ENCODE results near the gene PLGRKT.
"Not testable (repeated sequence)": the region's sequence is repeated elsewhere in the genome, so short reads cannot be mapped to it uniquely, and the experiment has no call there.

PLGRKT gene

DNA sequence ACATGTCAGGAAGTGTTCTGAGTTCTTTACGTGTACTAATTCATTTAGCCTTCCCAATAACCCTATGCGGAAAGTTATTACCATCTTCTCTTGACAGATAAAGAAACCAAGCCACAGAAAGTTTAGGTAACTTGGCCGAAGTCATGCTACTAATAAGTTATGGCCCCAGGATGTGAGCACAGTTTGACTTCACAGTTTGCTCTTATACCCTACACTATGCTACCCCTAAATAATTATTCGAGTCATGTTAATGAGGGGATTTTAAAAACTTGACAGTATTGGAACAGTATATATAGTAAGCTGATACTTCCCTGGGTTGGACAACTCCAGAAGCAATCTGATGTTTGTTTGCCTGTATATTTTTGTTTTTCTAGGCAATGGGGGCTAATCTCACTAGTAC lies 43.2 kb upstream of the PLGRKT start:
- Histone ChIP-seq H3K9ac (ENCODE audit: insufficient read length, low read depth) (no peak overlapping the region), H3K36me3 (ENCODE audit: insufficient read depth, insufficient read length, low read length) (no peaks in the 10 kb centered on the region), H3K4me3 (ENCODE audit: insufficient read length, low read depth) (no peak overlapping the region), H3K27me3 (ENCODE audit: insufficient read depth, insufficient read length) (no peaks in the 10 kb centered on the region), H3K9me3 (ENCODE audit: insufficient read depth, low read length) (peaks cover 18% of the 10 kb centered on the region), H3K4me1 (ENCODE audit: insufficient read depth, insufficient read length) (no peaks in the 10 kb centered on the region)
- TF ChIP-seq ZNF274 (IDR thresholded peaks at IDR 0.05; ENCODE audit: low read depth, low read length) (no peak), SUZ12 (IDR thresholded peaks at IDR 0.05; ENCODE audit: extremely low read depth, insufficient read depth, insufficient read length) (no peak), YY1 (IDR thresholded peaks at IDR 0.05; ENCODE audit: insufficient read depth, insufficient read length) (no peak)
- DNase-seq (ENCODE audit: low read depth, low spot score): no peak

DNA sequence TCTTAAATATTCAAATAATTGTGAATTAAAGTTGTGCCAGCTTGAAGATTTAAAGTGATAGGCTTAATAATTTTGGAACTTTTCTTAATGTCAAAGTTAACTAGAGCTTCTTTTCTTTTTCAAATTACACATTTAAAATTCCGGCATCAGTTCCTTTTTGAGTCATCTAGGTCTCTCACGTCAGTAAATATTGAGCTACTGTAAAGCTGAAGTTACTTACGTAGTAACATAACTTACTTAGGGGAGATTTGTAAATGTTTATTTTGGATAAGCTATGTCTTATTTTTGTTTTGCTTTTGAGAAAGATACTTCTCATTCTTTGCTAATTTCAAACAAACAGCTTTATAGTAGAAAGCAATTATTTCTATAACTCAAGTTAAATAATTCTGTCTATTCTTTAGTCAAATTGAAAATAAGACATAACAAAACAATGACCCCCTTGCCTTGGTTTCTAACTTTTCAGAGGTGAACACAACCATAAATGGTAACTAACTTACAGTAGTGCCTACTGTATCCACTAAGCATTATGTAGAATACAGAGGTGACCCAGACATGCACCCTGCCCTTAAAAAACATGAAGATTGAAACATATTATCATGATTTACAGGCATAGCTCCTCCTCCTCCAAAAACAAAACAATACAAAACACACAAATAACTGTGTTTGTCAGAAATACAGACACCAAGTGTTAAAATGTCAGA lies 42.4 kb upstream of the PLGRKT start:
- peaks cover 18% of the 10 kb centered on the region for H3K9me3 ChIP-seq (ENCODE audit: insufficient read depth, low read length)
- no peak for DNase-seq (ENCODE audit: low read depth, low spot score)
- H3K4me1 ChIP-seq (ENCODE audit: insufficient read depth, insufficient read length): no peaks in the 10 kb centered on the region
- no peaks in the 10 kb centered on the region for H3K36me3 ChIP-seq (ENCODE audit: insufficient read depth, insufficient read length, low read length)
- H3K9ac ChIP-seq (ENCODE audit: insufficient read length, low read depth): no peak overlapping the region
- TF ChIP-seq ZNF274 (IDR thresholded peaks at IDR 0.05; ENCODE audit: low read depth, low read length) (no peak), YY1 (IDR thresholded peaks at IDR 0.05; ENCODE audit: insufficient read depth, insufficient read length) (no peak), SUZ12 (IDR thresholded peaks at IDR 0.05; ENCODE audit: extremely low read depth, insufficient read depth, insufficient read length) (no peak)
- no peak overlapping the region for H3K4me3 ChIP-seq (ENCODE audit: insufficient read length, low read depth)
- no peaks in the 10 kb centered on the region for H3K27me3 ChIP-seq (ENCODE audit: insufficient read depth, insufficient read length)

DNA sequence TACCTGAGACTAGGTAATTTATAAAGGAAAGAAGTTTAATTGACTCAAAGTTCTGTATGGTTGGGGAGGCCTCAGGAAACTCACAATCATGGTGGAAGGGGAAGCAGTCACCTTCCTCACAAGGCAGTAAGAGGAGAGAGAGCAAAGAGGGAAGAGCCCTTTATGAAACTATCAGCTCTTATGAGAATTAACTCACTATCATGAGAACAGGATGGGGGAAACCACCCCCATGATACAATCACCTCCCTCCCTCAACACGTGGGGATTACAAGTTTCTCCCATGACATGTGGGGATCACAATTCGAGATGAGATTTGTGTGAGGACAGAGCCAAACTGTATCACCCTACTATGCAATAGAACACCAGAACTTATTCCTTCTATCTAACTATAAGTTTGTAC lies 40.5 kb upstream of the PLGRKT start:
- TF ChIP-seq ZNF274 (IDR thresholded peaks at IDR 0.05; ENCODE audit: low read depth, low read length) (no peak), YY1 (IDR thresholded peaks at IDR 0.05; ENCODE audit: insufficient read depth, insufficient read length) (no peak), SUZ12 (IDR thresholded peaks at IDR 0.05; ENCODE audit: extremely low read depth, insufficient read depth, insufficient read length) (no peak)
- Histone ChIP-seq H3K4me3 (ENCODE audit: insufficient read length, low read depth) (no peak overlapping the region), H3K9me3 (ENCODE audit: insufficient read depth, low read length) (peaks cover 18% of the 10 kb centered on the region), H3K36me3 (ENCODE audit: insufficient read depth, insufficient read length, low read length) (no peaks in the 10 kb centered on the region), H3K4me1 (ENCODE audit: insufficient read depth, insufficient read length) (no peaks in the 10 kb centered on the region), H3K27me3 (ENCODE audit: insufficient read depth, insufficient read length) (no peaks in the 10 kb centered on the region), H3K9ac (ENCODE audit: insufficient read length, low read depth) (no peak overlapping the region)
- no peak for DNase-seq (ENCODE audit: low read depth, low spot score)

DNA sequence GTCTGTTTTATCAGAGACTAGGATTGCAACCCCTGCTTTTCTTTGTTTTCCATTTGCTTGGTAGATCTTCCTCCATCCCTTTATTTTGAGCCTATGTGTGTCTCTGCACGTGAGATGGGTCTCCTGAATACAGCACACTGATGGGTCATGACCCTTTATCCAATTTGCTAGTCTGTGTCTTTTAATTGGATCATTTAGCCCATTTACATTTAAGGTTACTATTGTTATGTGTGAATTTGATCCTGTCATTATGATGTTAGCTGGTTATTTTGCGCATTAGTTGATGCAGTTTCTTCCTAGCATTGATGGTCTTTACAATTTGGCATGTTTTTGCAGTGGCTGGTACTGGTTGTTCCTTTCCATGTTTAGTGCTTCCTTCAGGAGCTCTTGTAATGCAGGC lies 37.9 kb upstream of the PLGRKT start:
- not testable (repeated sequence) for H3K36me3 ChIP-seq (ENCODE audit: insufficient read depth, insufficient read length, low read length); H3K4me1 ChIP-seq (ENCODE audit: insufficient read depth, insufficient read length); H3K4me3 ChIP-seq (ENCODE audit: insufficient read length, low read depth); DNase-seq (ENCODE audit: low read depth, low spot score); H3K27me3 ChIP-seq (ENCODE audit: insufficient read depth, insufficient read length); H3K9ac ChIP-seq (ENCODE audit: insufficient read length, low read depth)
- peaks cover 18% of the 10 kb centered on the region for H3K9me3 ChIP-seq (ENCODE audit: insufficient read depth, low read length)

DNA sequence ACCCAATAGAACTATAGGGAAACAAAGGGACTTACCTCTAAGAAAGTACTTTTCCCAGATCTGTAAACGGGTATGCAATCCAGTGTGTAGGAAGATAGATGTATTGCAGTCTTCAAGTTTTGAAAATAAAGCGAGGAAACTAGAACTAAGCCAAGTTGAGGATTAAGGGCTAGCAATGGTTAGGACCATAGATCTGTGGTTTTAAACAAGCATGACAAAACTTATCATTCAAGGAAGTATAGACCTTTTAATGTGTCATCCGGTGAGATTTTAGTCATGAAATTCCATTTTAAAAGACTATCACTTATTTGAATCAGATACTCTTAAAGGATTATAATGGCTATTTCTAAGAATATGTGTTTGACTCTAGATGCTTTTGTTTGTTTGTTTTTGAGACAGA lies 33.1 kb upstream of the PLGRKT start:
- H3K27me3 ChIP-seq (ENCODE audit: insufficient read depth, insufficient read length): no peaks in the 10 kb centered on the region
- H3K4me3 ChIP-seq (ENCODE audit: insufficient read length, low read depth): no peak overlapping the region
- TF ChIP-seq ZNF274 (IDR thresholded peaks at IDR 0.05; ENCODE audit: low read depth, low read length) (no peak), SUZ12 (IDR thresholded peaks at IDR 0.05; ENCODE audit: extremely low read depth, insufficient read depth, insufficient read length) (no peak), YY1 (IDR thresholded peaks at IDR 0.05; ENCODE audit: insufficient read depth, insufficient read length) (no peak)
- no peak for DNase-seq (ENCODE audit: low read depth, low spot score)
- no peaks in the 10 kb centered on the region for H3K9me3 ChIP-seq (ENCODE audit: insufficient read depth, low read length)
- H3K4me1 ChIP-seq (ENCODE audit: insufficient read depth, insufficient read length): no peaks in the 10 kb centered on the region
- no peaks in the 10 kb centered on the region for H3K36me3 ChIP-seq (ENCODE audit: insufficient read depth, insufficient read length, low read length)
- H3K9ac ChIP-seq (ENCODE audit: insufficient read length, low read depth): no peak overlapping the region

DNA sequence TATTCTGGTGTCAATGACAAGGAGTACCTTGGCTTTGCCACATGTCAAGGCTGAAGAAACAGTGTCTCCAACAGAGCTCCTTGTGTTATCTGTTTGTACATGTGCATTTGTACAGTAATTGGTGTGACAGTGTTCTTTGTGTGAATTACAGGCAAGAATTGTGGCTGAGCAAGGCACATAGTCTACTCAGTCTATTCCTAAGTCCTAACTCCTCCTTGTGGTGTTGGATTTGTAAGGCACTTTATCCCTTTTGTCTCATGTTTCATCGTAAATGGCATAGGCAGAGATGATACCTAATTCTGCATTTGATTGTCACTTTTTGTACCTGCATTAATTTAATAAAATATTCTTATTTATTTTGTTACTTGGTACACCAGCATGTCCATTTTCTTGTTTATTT lies 32.4 kb upstream of the PLGRKT start:
- TF ChIP-seq YY1 (IDR thresholded peaks at IDR 0.05; ENCODE audit: insufficient read depth, insufficient read length) (no peak), ZNF274 (IDR thresholded peaks at IDR 0.05; ENCODE audit: low read depth, low read length) (no peak), SUZ12 (IDR thresholded peaks at IDR 0.05; ENCODE audit: extremely low read depth, insufficient read depth, insufficient read length) (no peak)
- Histone ChIP-seq H3K36me3 (ENCODE audit: insufficient read depth, insufficient read length, low read length) (no peaks in the 10 kb centered on the region), H3K4me3 (ENCODE audit: insufficient read length, low read depth) (no peak overlapping the region), H3K9me3 (ENCODE audit: insufficient read depth, low read length) (no peaks in the 10 kb centered on the region), H3K9ac (ENCODE audit: insufficient read length, low read depth) (no peak overlapping the region), H3K4me1 (ENCODE audit: insufficient read depth, insufficient read length) (no peaks in the 10 kb centered on the region), H3K27me3 (ENCODE audit: insufficient read depth, insufficient read length) (no peaks in the 10 kb centered on the region)
- DNase-seq (ENCODE audit: low read depth, low spot score): no peak

DNA sequence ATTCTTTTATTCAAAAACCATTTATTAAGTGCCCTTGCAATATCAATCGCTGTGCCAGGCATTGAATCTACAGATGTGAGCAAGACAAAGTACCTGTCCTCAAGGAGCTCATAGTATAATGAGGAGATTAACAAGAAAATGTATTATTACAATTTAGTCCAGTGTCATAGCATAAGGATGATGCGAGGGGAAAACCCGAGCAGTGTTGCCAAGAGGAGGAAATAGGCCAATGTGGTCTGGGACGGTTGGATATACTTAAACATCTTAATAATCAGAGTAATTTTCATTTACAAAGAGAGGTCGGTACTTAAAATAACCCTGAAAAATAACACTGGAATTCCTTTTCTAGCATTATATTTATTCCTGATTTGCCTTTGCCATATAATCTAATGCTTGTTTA lies 31.1 kb upstream of the PLGRKT start:
- Histone ChIP-seq H3K4me3 (ENCODE audit: insufficient read length, low read depth) (no peak overlapping the region), H3K27me3 (ENCODE audit: insufficient read depth, insufficient read length) (no peaks in the 10 kb centered on the region), H3K9me3 (ENCODE audit: insufficient read depth, low read length) (no peaks in the 10 kb centered on the region), H3K36me3 (ENCODE audit: insufficient read depth, insufficient read length, low read length) (no peaks in the 10 kb centered on the region), H3K4me1 (ENCODE audit: insufficient read depth, insufficient read length) (no peaks in the 10 kb centered on the region), H3K9ac (ENCODE audit: insufficient read length, low read depth) (no peak overlapping the region)
- TF ChIP-seq SUZ12 (IDR thresholded peaks at IDR 0.05; ENCODE audit: extremely low read depth, insufficient read depth, insufficient read length): no peak
- TF ChIP-seq ZNF274 (IDR thresholded peaks at IDR 0.05; ENCODE audit: low read depth, low read length): no peak
- TF ChIP-seq YY1 (IDR thresholded peaks at IDR 0.05; ENCODE audit: insufficient read depth, insufficient read length): no peak
- DNase-seq (ENCODE audit: low read depth, low spot score): no peak

Measured in NT2/D1 (cell line).